Mesangial cell (primary cell): ENCODE results near the gene PHLDA2. TPM values are rescaled to one million over a fixed set of nuclear protein-coding genes. Genes with fewer than 3 reads are reported as not detected.

Experiments used
- total RNA-seq: library from RNA; depleted of rRNA; stranded (reverse); fragments of >200 nt; gene quantifications from 2 replicates; pipeline ENCODE4 v1.2.3, GENCODE V29; 2015

PHLDA2 gene, protein sequence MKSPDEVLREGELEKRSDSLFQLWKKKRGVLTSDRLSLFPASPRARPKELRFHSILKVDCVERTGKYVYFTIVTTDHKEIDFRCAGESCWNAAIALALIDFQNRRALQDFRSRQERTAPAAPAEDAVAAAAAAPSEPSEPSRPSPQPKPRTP
- 45.0 and 110 TPM in 2 replicates for total RNA-seq

DNA sequence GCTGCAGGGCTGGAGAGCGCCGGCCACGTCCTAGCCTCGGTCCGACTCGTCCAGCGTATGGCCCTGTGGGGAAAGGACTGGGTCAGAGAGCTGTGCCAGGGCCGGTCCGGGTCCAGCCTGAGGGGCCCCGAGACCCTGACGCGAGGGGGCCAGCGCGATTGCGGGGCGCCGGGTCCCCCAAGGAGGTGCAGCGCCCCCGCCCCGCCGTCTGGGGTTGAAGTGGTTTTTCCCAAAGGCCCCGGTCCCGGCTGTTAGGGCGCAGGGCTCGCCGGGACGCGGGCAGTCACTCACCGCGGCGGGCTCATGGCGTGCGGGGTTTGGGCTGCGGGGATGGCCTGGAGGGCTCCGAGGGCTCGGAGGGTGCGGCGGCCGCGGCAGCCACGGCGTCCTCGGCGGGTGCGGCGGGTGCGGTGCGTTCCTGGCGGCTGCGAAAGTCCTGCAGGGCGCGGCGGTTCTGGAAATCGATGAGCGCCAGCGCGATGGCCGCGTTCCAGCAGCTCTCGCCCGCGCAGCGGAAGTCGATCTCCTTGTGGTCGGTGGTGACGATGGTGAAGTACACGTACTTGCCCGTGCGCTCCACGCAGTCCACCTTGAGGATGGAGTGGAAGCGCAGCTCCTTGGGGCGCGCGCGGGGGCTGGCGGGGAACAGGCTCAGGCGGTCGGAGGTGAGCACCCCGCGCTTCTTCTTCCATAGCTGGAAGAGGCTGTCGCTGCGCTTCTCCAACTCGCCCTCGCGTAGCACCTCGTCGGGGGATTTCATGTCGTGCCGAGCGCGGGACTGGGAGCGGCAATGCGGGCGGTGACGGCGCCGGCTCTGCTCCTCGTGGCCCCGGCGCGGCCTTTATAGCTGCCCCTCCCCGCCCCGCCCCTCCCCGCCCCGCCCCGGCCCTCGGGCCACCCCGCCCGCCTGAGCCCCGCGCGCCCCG is at the start of gene PHLDA2:
PHLDA2 (minus strand) TSS at position 816 of the 926 bp plus-strand sequence; CDS start at position 760, 56 bp downstream.

DNA sequence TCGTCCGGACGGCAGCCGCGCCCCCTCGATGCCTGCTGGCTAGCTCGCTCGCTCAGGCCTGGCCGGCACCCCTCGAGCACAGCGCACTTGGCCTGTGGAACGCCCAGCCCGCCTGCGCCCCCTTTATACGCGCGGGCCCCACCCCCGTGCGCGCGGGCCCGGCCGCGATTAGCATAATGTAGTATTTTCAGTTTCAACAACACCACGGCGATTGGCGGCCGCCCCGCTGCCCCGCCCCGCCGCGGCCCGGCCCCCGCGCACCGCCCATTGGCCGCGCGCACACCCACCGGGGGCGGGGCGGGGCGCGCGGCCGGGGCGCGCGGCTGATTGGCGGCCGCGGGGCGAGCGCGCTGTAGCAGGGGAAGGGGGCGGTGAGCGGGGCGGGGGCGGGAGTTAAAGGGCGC is 43.5 kb downstream of the PHLDA2 start, which contains the start of gene CDKN1C:
CDKN1C (minus strand) TSS at position 98 of the 404 bp plus-strand sequence. CDS start 319 bp downstream, outside the sequence.

Other genes starting within 250 kb of the PHLDA2 start
- 0.49 and 1.6 TPM in 2 replicates for gene KCNQ1OT1, start 229.4 kb downstream of the PHLDA2 start, total RNA-seq
- gene CDKN1C, start 43.6 kb downstream of the PHLDA2 start, total RNA-seq: 28.0 and 215 TPM in 2 replicates
- 60.2 and 104 TPM in 2 replicates for gene NAP1L4, start 62.9 kb upstream of the PHLDA2 start, total RNA-seq
- gene CARS1, start 128.0 kb upstream of the PHLDA2 start, total RNA-seq: 52.4 and 57.5 TPM in 2 replicates
- 16.3 and 28.4 TPM in 2 replicates for gene OSBPL5, start 235.9 kb upstream of the PHLDA2 start, total RNA-seq